HepG2 (cell line): ENCODE measurements around the gene TMEM167B. TPM values are rescaled to one million over a fixed set of nuclear protein-coding genes. Genes with fewer than 3 reads are reported as not detected.

Source experiments
- BORCS8-MEF2B ChIP-seq: sonication (generic); formaldehyde crosslinking; IDR thresholded peaks from 2 replicates; pipeline ENCODE4 v1.8.0; 2022; ENCODE audit warnings: mild to moderate bottlenecking, missing genetic modification reagents
- DPF2 ChIP-seq: sonication (generic); formaldehyde crosslinking; IDR thresholded peaks from 2 replicates; pipeline ENCODE4 v1.4.0; 2020; ENCODE audit warnings: mild to moderate bottlenecking, low read depth, missing genetic modification reagents, borderline replicate concordance
- EEA1 ChIP-seq: sonication (generic); formaldehyde crosslinking; IDR thresholded peaks from 2 replicates; pipeline ENCODE4 v1.5.1; 2020; ENCODE audit warnings: mild to moderate bottlenecking, missing genetic modification reagents, borderline replicate concordance
- EZH2 ChIP-seq: conservative IDR thresholded peaks from 2 replicates; pipeline ENCODE4 v1.6.1; 2012; ENCODE audit warnings: mild to moderate bottlenecking, low read depth, low read length, moderate library complexity
- FOXM1 ChIP-seq: sonication (generic); formaldehyde crosslinking; IDR thresholded peaks from 2 replicates; pipeline ENCODE4 v1.5.0; 2020; ENCODE audit warnings: missing genetic modification reagents
- HHEX ChIP-seq: IDR thresholded peaks from 2 replicates; pipeline ENCODE4 v1.6.1; 2016; ENCODE audit warnings: control low read depth
- KAT7 ChIP-seq: IDR thresholded peaks from 2 replicates; pipeline ENCODE4 v1.6.1; 2018; ENCODE audit warnings: borderline replicate concordance, missing compliant biosample characterization
- PLSCR1 ChIP-seq: sonication (generic); formaldehyde crosslinking; IDR thresholded peaks from 2 replicates; pipeline ENCODE4 v1.5.0; 2020; ENCODE audit warnings: missing genetic modification reagents, mild to moderate bottlenecking, borderline replicate concordance
- RAD51 ChIP-seq: fragments of 450-650 bp; IDR thresholded peaks from 2 replicates; pipeline ENCODE4 v1.6.1; 2016; ENCODE audit warnings: borderline replicate concordance
- RBM39 ChIP-seq: fragments of 200-400 bp; formaldehyde crosslinking; IDR thresholded peaks from one replicate; pipeline ENCODE4 v1.6.1; 2018; ENCODE audit warnings: antibody characterized with exemption, mild to moderate bottlenecking, low read depth, low read length; ENCODE audit not compliant: poor library complexity, severe bottlenecking
- SOX6 ChIP-seq, 2 experiments: fragments of 450-650 bp in 1 of 2; sonication (generic) in 1 of 2; formaldehyde crosslinking in 1 of 2; IDR thresholded peaks; 2 replicates each; pipeline versions ENCODE4 v1.4.0 to v1.6.1; 2017 to 2020; ENCODE audit warnings: antibody characterized with exemption in 1 of 2, mild to moderate bottlenecking in 1 of 2, missing genetic modification reagents in 1 of 2
- SYNCRIP ChIP-seq: fragments of 200-400 bp; formaldehyde crosslinking; IDR thresholded peaks from 2 replicates; pipeline ENCODE4 v1.6.1; 2018; ENCODE audit warnings: mild to moderate bottlenecking, low read depth, low read length; ENCODE audit not compliant: insufficient read depth
- ZFP90 ChIP-seq: sonication (generic); formaldehyde crosslinking; IDR thresholded peaks from 2 replicates; pipeline ENCODE4 v1.8.0; 2022; ENCODE audit warnings: missing genetic modification reagents, mild to moderate bottlenecking, inconsistent platforms, borderline replicate concordance
- ZFX ChIP-seq: sonication (generic); formaldehyde crosslinking; IDR thresholded peaks from 2 replicates; pipeline ENCODE4 v1.4.0; 2020; ENCODE audit warnings: mild to moderate bottlenecking, low read depth, missing genetic modification reagents, moderate library complexity
- ZFYVE20 ChIP-seq: sonication (generic); formaldehyde crosslinking; IDR thresholded peaks from 2 replicates; pipeline ENCODE4 v1.8.0; 2023; ENCODE audit warnings: low read depth, mild to moderate bottlenecking, moderate library complexity, missing genetic modification reagents, borderline replicate concordance
- ZNF451 ChIP-seq: sonication (generic); formaldehyde crosslinking; IDR thresholded peaks from 2 replicates; pipeline ENCODE4 v1.5.0; 2020; ENCODE audit warnings: mild to moderate bottlenecking, missing genetic modification reagents
- ZNF567 ChIP-seq: sonication (generic); formaldehyde crosslinking; IDR thresholded peaks from 2 replicates; pipeline ENCODE4 v1.8.1; 2023; ENCODE audit warnings: mild to moderate bottlenecking, missing genetic modification reagents, borderline replicate concordance
- ZNF660 ChIP-seq: sonication (generic); formaldehyde crosslinking; IDR thresholded peaks from 2 replicates; pipeline ENCODE4 v1.5.1; 2020; ENCODE audit warnings: mild to moderate bottlenecking, low read depth, missing genetic modification reagents, borderline replicate concordance
- polyA plus RNA-seq, 8 experiments: library from polyadenylated mRNA; depleted of rRNA in 3 of 8; stranded (reverse) in 7 of 8; unstranded in 1 of 8; fragments of >200 nt; fragmentation: Illumina TruSeq in 4 of 8; extraction: Trizol in 4 of 8; gene quantifications; 2 replicates each; pipeline versions ENCODE4 v1.2.1 to v1.2.3, GENCODE V29; 2011 to 2016; ENCODE audit warnings: low read depth in 4 of 8, missing spikeins in 1 of 8, mixed read lengths in 1 of 8; ENCODE audit not compliant: insufficient read depth in 1 of 8
- total RNA-seq, 5 experiments: library from RNA; depleted of rRNA; stranded (reverse); fragments of >200 nt; fragmentation: Illumina TruSeq; extraction: Trizol; gene quantifications; 2 replicates each; pipeline ENCODE4 v1.2.3, GENCODE V29; 2016; ENCODE audit warnings: low read depth in 1 of 5
- TF ChIP-seq, protein P1 (sequence below): sonication (generic); formaldehyde crosslinking; IDR thresholded peaks from 2 replicates; pipeline ENCODE4 v1.4.0; 2020; ENCODE audit warnings: mild to moderate bottlenecking, missing genetic modification reagents

Gene TMEM167B
- total and polyA plus RNA-seq, 2 of the 13 experiments (the other 11 are each of a cell fraction or from before 2014, with no cell fraction given) = 9.5 to 22.4 TPM

GRCh38 chr1:109089242-109090015 lies 1.1 kb upstream of the TMEM167B start (continued):
- TF ChIP-seq, protein P1, sequence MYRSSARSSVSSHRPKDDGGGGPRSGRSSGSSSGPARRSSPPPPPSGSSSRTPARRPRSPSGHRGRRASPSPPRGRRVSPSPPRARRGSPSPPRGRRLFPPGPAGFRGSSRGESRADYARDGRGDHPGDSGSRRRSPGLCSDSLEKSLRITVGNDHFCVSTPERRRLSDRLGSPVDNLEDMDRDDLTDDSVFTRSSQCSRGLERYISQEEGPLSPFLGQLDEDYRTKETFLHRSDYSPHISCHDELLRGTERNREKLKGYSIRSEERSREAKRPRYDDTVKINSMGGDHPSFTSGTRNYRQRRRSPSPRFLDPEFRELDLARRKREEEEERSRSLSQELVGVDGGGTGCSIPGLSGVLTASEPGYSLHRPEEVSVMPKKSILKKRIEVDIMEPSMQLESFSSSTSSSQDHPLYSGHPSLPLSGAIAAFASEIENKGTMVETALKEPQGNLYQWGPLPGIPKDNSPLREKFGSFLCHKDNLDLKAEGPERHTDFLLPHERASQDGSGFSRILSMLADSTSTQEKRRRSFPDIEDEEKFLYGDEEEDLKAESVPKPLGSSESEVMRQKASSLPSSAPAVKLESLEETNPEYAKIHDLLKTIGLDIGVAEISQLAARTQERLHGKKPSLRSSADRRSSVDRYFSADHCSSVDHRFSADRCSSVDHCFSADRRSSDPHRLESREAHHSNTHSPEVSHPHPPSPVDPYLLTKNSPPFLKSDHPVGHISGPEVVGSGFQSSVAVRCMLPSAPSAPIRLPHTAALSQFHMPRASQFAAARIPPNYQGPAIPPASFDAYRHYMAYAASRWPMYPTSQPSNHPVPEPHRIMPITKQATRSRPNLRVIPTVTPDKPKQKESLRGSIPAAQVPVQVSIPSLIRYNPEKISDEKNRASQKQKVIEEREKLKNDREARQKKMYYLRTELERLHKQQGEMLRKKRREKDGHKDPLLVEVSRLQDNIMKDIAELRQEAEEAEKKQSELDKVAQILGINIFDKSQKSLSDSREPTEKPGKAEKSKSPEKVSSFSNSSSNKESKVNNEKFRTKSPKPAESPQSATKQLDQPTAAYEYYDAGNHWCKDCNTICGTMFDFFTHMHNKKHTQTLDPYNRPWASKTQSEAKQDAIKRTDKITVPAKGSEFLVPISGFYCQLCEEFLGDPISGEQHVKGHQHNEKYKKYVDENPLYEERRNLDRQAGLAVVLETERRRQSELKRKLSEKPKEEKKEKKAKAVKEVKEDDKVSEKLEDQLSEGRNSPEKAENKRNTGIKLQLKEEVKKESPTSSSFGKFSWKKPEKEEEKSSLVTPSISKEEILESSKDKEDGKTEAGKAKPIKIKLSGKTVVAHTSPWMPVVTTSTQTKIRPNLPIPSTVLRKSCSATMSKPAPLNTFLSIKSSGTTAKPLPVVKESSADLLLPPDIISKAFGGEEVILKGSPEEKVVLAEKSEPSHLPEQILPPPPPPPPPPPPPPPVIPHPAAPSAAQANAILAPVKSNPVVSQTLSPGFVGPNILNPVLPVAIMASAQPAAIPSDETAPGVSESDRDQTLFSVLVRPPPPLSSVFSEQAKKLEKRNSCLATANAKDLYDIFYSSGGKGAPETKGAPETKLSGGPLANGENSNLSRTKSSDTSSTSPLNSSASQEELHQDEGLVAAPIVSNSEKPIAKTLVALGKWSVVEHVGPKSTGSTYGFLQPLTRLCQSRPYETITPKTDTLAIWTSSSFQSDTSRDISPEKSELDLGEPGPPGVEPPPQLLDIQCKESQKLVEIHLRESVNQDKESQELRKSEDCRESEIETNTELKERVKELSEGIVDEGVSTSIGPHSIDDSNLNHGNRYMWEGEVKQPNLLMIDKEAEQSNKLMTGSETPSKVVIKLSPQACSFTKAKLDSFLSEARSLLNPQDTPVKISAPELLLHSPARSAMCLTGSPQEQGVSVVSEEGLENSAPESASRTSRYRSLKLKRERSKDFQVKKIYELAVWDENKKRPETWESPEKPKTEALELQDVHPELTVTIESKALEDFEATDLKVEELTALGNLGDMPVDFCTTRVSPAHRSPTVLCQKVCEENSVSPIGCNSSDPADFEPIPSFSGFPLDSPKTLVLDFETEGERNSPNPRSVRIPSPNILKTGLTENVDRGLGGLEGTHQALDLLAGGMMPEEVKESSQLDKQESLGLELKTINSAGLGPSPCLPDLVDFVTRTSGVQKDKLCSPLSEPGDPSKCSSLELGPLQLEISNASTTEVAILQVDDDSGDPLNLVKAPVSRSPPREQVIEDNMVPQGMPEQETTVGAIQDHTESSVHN (CRISPR knock-in tag) = no peak
- TF ChIP-seq ZFYVE20 = no peak
- no peak for TF ChIP-seq EEA1 (CRISPR knock-in tag)
- TF ChIP-seq PLSCR1 (CRISPR knock-in tag) = no peak
- peak; percentile 89 for TF ChIP-seq ZFX
- no peak for TF ChIP-seq HHEX (CRISPR knock-in tag)
- no peak for TF ChIP-seq RAD51
- no peak for TF ChIP-seq ZNF451 (CRISPR knock-in tag)
- TF ChIP-seq ZNF660 (CRISPR knock-in tag) = no peak
- TF ChIP-seq DPF2 (CRISPR knock-in tag) = no peak
- TF ChIP-seq EZH2 = no peak
- TF ChIP-seq RBM39 = no peak
- no peak for TF ChIP-seq ZFP90 (CRISPR knock-in tag)
- TF ChIP-seq ZNF567 (CRISPR knock-in tag) = no peak
- no peak for TF ChIP-seq SYNCRIP
- TF ChIP-seq BORCS8-MEF2B (CRISPR knock-in tag) = no peak
- no peak; the same call in 1 of the 2 replicates for TF ChIP-seq KAT7 (CRISPR knock-in tag)
- no peak for TF ChIP-seq SOX6 (IDR thresholded peaks at IDR 0.05)
- peak; percentile 43; the same call in 1 of the 2 replicates for TF ChIP-seq SOX6 (CRISPR knock-in tag; IDR thresholded peaks at IDR 0.05)
- TF ChIP-seq FOXM1 (CRISPR knock-in tag) = no peak
